Ovary (tissue), 3 donors: ENCODE results near the gene DDX39A.

Source experiments
- CTCF ChIP-seq, 3 donors: fragments of 450-650 bp in 2 of 3; fragments of 200-600 bp in 1 of 3; IDR thresholded peaks; one replicate each; pipeline versions ENCODE4 v1.5.1 to v1.8.0; 2016 to 2022; ENCODE audit warnings: antibody characterized with exemption in 3 of 3, mild to moderate bottlenecking in 1 of 3
- EP300 ChIP-seq: sonication (generic); formaldehyde crosslinking; IDR thresholded peaks from one replicate; pipeline ENCODE4 v1.6.1; 2017; ENCODE audit warnings: antibody characterized with exemption
- POLR2A ChIP-seq: fragments of 450-650 bp; IDR thresholded peaks from one replicate; pipeline ENCODE4 v1.6.1; 2017; ENCODE audit warnings: antibody characterized with exemption, mild to moderate bottlenecking, moderate library complexity
- donor health status: DM: no; HTN: no; CAD: no.

DNA sequence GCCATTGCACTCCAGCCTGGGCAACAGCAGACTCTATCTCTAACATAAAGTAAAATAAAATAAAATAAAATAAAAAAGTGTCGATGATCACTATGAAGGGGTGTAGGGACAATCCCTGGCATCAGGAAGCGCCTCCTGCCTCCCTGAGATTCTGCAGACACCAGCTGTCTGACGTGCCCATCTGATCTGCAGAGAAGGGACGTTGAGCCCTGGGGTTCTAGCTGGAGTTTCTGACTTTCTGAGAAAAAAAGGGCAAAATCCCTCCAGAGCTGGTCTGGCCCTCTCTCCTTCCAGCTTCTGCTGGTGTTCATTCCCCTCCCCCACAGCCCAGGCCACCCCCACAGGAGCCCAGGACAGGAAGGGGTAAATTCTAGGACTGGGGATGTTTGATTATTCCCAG lies 40.3 kb downstream of the DDX39A start:
- TF ChIP-seq CTCF (IDR thresholded peaks at IDR 0.05) (no peak), POLR2A (no peak), EP300 (no peak)
